NOMO-1 treated with dmso at 0.1 percent for 144 hours (cell line): ENCODE results near the gene PRUNE2.

Source experiments
- DNase-seq: peaks from one replicate; lab custom pipeline; 2025; ENCODE audit not compliant: unreplicated experiment; lab: John Stamatoyannopoulos, UW

The PRUNE2 gene

GRCh38 chr9:76703270-76703669 is 202.6 kb downstream of the PRUNE2 start:
- no peak for DNase-seq

GRCh38 chr9:76701441-76702039 is 204.4 kb downstream of the PRUNE2 start:
- DNase-seq: no peak

- no peak for DNase-seq
Measured at GRCh38 chr9:76700916-76701315, 205.0 kb downstream of the PRUNE2 start.

- no peak for DNase-seq
Measured at GRCh38 chr9:76699971-76700370, 205.9 kb downstream of the PRUNE2 start.

- no peak for DNase-seq
Measured at GRCh38 chr9:76697554-76697953, 208.4 kb downstream of the PRUNE2 start.

GRCh38 chr9:76697081-76697480 is 208.8 kb downstream of the PRUNE2 start:
- no peak for DNase-seq

GRCh38 chr9:76693912-76694311 is 212.0 kb downstream of the PRUNE2 start:
- DNase-seq: no peak

- no peak for DNase-seq
Measured at GRCh38 chr9:76692458-76693129, 213.3 kb downstream of the PRUNE2 start.

GRCh38 chr9:76691517-76692313 is 214.2 kb downstream of the PRUNE2 start:
- DNase-seq: no peak

- DNase-seq: no peak
Measured at GRCh38 chr9:76690973-76691370, 214.9 kb downstream of the PRUNE2 start.

- no peak for DNase-seq
Measured at GRCh38 chr9:76690246-76690972, 215.5 kb downstream of the PRUNE2 start.

- no peak for DNase-seq
Measured at GRCh38 chr9:76688471-76689238, 217.3 kb downstream of the PRUNE2 start.

GRCh38 chr9:76687861-76688391 is 218.0 kb downstream of the PRUNE2 start:
- no peak for DNase-seq

GRCh38 chr9:76686756-76687155 is 219.2 kb downstream of the PRUNE2 start:
- no peak for DNase-seq

GRCh38 chr9:76684213-76684612 is 221.7 kb downstream of the PRUNE2 start:
- no peak for DNase-seq

- DNase-seq: no peak
Measured at GRCh38 chr9:76681556-76681955, 224.4 kb downstream of the PRUNE2 start.

- DNase-seq: no peak
Measured at GRCh38 chr9:76680716-76681425, 225.0 kb downstream of the PRUNE2 start.

- no peak for DNase-seq
Measured at GRCh38 chr9:76677481-76678055, 228.3 kb downstream of the PRUNE2 start.

GRCh38 chr9:76676857-76677256 is 229.1 kb downstream of the PRUNE2 start:
- no peak for DNase-seq
